ENCODE data around the gene CT47A1. TPM values are rescaled to one million over a fixed set of nuclear protein-coding genes. Genes with fewer than 3 reads are reported as not detected.

CT47A1 gene
- total RNA-seq, 8 experiments from 2014 or later, result not detected

Other genes starting within 250 kb of the CT47A1 start
- gene CT47B1, start 109.9 kb downstream of the CT47A1 start, total RNA-seq, result under 1 TPM in 1 of 8 experiments, not detected in 7; 0.28 TPM
- gene CT47A11, start 48.6 kb downstream of the CT47A1 start, total RNA-seq, result not detected
- not detected for gene CT47A10, start 43.7 kb downstream of the CT47A1 start, total RNA-seq
- not detected for gene CT47A9, start 38.9 kb downstream of the CT47A1 start, total RNA-seq
- gene CT47A8, start 34.0 kb downstream of the CT47A1 start, total RNA-seq, result not detected
- gene CT47A7, start 29.2 kb downstream of the CT47A1 start, total RNA-seq, result not detected
- not detected for gene CT47A6, start 24.3 kb downstream of the CT47A1 start, total RNA-seq
- not detected for gene CT47A5, start 19.4 kb downstream of the CT47A1 start, total RNA-seq
- gene CT47A4, start 14.6 kb downstream of the CT47A1 start, total RNA-seq, result not detected
- gene CT47A3, start 9.7 kb downstream of the CT47A1 start, total RNA-seq, result not detected
- gene CT47A2, start 4.8 kb downstream of the CT47A1 start, total RNA-seq, result not detected
- gene GLUD2, start 61.9 kb upstream of the CT47A1 start, total RNA-seq, result 1 to 10 TPM in 4 of 8 experiments, under 1 TPM in 4; 0.37 to 9.1 (median 1.2) TPM